Osteoblast (primary cell): ENCODE measurements around the gene RPS28. TPM values are rescaled to one million over a fixed set of nuclear protein-coding genes. Genes with fewer than 3 reads are reported as not detected.
"Not testable (repeated sequence)": the region's sequence is repeated elsewhere in the genome, so short reads cannot be mapped to it uniquely, and the experiment has no call there.

ENCODE experiments used
- DNase-seq: peaks from one replicate; pipeline ENCODE4 v3.0.0; 2011; ENCODE audit warnings: low spot score, mixed read lengths; ENCODE audit not compliant: insufficient read length; ENCODE audit errors: missing footprints
- H2AFZ ChIP-seq: 2 replicates; pipeline ENCODE4 v1.6.0; 2011; ENCODE audit warnings: mild to moderate bottlenecking, low read length
- H3K27ac ChIP-seq: 2 replicates; pipeline ENCODE4 v1.5.1; 2011; ENCODE audit warnings: mild to moderate bottlenecking, low read depth, low read length, moderate library complexity
- H3K27me3 ChIP-seq: 2 replicates; pipeline ENCODE4 v1.6.0; 2012; ENCODE audit warnings: mild to moderate bottlenecking, control low read depth, inconsistent platforms, low read length, moderate library complexity; ENCODE audit not compliant: insufficient read depth
- H3K36me3 ChIP-seq: 2 replicates; pipeline ENCODE4 v1.5.1; 2011; ENCODE audit warnings: mild to moderate bottlenecking, low read length, control low read depth, moderate library complexity; ENCODE audit not compliant: insufficient read depth
- H3K4me1 ChIP-seq: 2 replicates; pipeline ENCODE4 v1.5.1; 2011; ENCODE audit warnings: mild to moderate bottlenecking, low read length, control low read depth, moderate library complexity; ENCODE audit not compliant: insufficient read depth
- H3K4me2 ChIP-seq: 2 replicates; pipeline ENCODE4 v1.6.0; 2011; ENCODE audit warnings: mild to moderate bottlenecking, low read length; ENCODE audit not compliant: insufficient read depth
- H3K4me3 ChIP-seq: fragments of 200-600 bp; sonication (generic); 3 replicates; pipeline ENCODE4 v1.5.1; 2012; ENCODE audit warnings: mild to moderate bottlenecking, low read length, inconsistent platforms; ENCODE audit not compliant: insufficient read depth
- H3K79me2 ChIP-seq: 2 replicates; pipeline ENCODE4 v1.6.0; 2012; ENCODE audit warnings: mild to moderate bottlenecking, low read length, control low read depth, inconsistent platforms; ENCODE audit not compliant: insufficient read depth
- H3K9me3 ChIP-seq: 2 replicates; pipeline ENCODE4 v1.5.1; 2011; ENCODE audit warnings: low read depth, low read length, control low read depth
- H4K20me1 ChIP-seq: 2 replicates; pipeline ENCODE4 v1.6.0; 2012; ENCODE audit warnings: mild to moderate bottlenecking, low read length, control low read depth; ENCODE audit not compliant: insufficient read depth
- total RNA-seq: library from RNA; depleted of rRNA; stranded (reverse); fragments of >200 nt; gene quantifications from 2 replicates; pipeline ENCODE4 v1.2.3, GENCODE V29; 2012
- TF ChIP-seq, protein P1 (sequence below): IDR thresholded peaks from 2 replicates; pipeline ENCODE4 v1.5.1; 2011; ENCODE audit warnings: mild to moderate bottlenecking, low read depth, low read length, moderate library complexity; ENCODE audit errors: extremely low read depth

The RPS28 gene
- total RNA-seq, 1 donor = 177 TPM

GRCh38 chr19:8310342-8311055 lies 10.8 kb upstream of the RPS28 start:
- H3K27me3 ChIP-seq = no peaks in the 10 kb centered on the region
- H3K9me3 ChIP-seq = no peaks in the 10 kb centered on the region
- peaks cover 36% of the 10 kb centered on the region for H3K36me3 ChIP-seq
- H4K20me1 ChIP-seq = no peaks in the 10 kb centered on the region
- TF ChIP-seq, protein P1, sequence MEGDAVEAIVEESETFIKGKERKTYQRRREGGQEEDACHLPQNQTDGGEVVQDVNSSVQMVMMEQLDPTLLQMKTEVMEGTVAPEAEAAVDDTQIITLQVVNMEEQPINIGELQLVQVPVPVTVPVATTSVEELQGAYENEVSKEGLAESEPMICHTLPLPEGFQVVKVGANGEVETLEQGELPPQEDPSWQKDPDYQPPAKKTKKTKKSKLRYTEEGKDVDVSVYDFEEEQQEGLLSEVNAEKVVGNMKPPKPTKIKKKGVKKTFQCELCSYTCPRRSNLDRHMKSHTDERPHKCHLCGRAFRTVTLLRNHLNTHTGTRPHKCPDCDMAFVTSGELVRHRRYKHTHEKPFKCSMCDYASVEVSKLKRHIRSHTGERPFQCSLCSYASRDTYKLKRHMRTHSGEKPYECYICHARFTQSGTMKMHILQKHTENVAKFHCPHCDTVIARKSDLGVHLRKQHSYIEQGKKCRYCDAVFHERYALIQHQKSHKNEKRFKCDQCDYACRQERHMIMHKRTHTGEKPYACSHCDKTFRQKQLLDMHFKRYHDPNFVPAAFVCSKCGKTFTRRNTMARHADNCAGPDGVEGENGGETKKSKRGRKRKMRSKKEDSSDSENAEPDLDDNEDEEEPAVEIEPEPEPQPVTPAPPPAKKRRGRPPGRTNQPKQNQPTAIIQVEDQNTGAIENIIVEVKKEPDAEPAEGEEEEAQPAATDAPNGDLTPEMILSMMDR = no peak
- no peak overlapping the region for H3K4me2 ChIP-seq
- no peak for DNase-seq
- H2AFZ ChIP-seq = no peak overlapping the region
- no peaks in the 10 kb centered on the region for H3K79me2 ChIP-seq
- H3K4me1 ChIP-seq = peaks cover 14% of the 10 kb centered on the region
- no peak overlapping the region for H3K4me3 ChIP-seq
- no peak overlapping the region for H3K27ac ChIP-seq

GRCh38 chr19:8311461-8312260 lies 9.6 kb upstream of the RPS28 start:
- Histone ChIP-seq H3K4me2 (no peak overlapping the region), H3K36me3 (peaks cover 44% of the 10 kb centered on the region), H2AFZ (no peak overlapping the region), H3K79me2 (no peaks in the 10 kb centered on the region), H3K9me3 (no peaks in the 10 kb centered on the region), H3K4me1 (peaks cover 14% of the 10 kb centered on the region), H3K27me3 (no peaks in the 10 kb centered on the region), H3K27ac (no peak overlapping the region), H3K4me3 (no peak overlapping the region), H4K20me1 (no peaks in the 10 kb centered on the region)
- TF ChIP-seq, protein P1 = no peak
- DNase-seq = no peak

DNA sequence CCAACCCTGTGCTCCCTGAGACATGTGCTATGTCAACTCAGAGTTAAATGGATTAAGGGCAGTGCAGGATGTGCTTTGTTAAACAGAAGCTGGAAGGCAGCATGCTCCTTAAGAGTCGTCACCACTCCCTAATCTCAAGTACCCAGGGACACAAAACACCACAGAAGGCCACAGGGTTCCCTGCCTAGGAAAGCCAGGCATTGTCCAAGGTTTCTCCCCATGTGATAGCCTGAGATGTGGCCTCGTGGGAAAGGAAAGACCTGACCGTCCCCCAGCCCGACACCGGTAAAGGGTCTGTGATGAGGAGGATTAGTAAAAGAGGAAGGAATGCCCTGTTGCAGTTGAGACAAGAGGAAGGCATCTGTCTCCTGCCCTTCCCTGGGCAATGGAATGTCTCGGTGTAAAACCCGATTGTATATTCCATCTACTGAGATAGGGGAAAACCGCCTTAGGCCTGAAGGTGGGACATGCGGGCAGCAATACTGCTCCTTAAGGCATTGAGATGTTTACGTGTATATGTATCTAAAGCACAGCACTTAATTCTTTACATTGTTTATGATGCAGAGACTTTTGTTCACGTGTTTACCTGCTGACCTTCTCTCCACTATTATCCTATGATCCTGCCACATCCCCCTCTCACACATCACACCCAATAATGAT lies 6.2 kb upstream of the RPS28 start:
- H3K9me3 ChIP-seq, H4K20me1 ChIP-seq, H3K27me3 ChIP-seq, H3K27ac ChIP-seq, H3K4me3 ChIP-seq, DNase-seq, H3K4me2 ChIP-seq, H2AFZ ChIP-seq, H3K4me1 ChIP-seq: not testable (repeated sequence)
- peaks cover 13% of the 10 kb centered on the region for H3K79me2 ChIP-seq
- H3K36me3 ChIP-seq = peaks cover 47% of the 10 kb centered on the region

DNA sequence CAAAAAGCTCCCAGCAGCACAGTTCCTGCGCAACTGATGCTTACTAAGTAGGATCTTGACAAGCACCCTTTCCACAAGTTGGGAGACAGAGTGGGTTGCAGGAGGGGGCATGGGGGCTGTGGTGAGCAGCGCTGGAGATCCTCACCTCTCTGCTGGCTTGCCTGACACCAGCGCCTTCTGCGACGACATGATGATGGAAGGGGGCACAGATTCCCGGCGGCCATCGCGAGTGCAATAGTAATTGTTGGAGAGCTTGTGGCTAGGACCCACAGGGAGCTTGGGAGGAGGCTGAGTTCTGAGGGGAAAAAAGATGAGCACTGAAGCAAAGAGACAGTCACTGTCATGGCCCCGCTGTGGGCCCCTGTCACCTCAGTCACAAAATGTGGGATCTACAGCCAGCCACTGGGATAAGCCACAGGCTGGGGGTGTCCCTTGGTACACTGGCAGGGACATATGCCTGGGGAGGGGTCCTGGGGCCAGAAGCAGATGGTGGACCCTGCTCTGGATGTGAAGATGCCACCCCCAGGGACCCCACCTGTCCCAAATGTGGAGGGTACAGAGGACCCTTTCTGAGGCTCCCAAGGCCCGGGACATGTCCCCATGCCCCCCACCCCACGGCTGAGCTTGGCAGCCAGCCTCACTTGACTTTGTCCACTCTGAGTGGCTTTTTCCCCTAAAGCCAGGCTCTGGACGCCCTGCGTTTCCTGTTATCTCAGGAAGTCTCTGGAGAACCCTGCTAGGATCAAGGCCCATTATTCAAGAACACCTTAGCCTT lies 4.8 kb upstream of the RPS28 start:
- H3K27me3 ChIP-seq = no peaks in the 10 kb centered on the region
- H3K9me3 ChIP-seq = no peaks in the 10 kb centered on the region
- H4K20me1 ChIP-seq = peaks cover under 1% of the 10 kb centered on the region
- no peak overlapping the region for H3K4me3 ChIP-seq
- peaks cover 26% of the 10 kb centered on the region for H3K79me2 ChIP-seq
- H3K4me2 ChIP-seq = no peak overlapping the region
- no peak overlapping the region for H2AFZ ChIP-seq
- H3K27ac ChIP-seq = no peak overlapping the region
- peaks cover 15% of the 10 kb centered on the region for H3K4me1 ChIP-seq
- TF ChIP-seq, protein P1 = no peak
- peaks cover 36% of the 10 kb centered on the region for H3K36me3 ChIP-seq
- DNase-seq = no peak

DNA sequence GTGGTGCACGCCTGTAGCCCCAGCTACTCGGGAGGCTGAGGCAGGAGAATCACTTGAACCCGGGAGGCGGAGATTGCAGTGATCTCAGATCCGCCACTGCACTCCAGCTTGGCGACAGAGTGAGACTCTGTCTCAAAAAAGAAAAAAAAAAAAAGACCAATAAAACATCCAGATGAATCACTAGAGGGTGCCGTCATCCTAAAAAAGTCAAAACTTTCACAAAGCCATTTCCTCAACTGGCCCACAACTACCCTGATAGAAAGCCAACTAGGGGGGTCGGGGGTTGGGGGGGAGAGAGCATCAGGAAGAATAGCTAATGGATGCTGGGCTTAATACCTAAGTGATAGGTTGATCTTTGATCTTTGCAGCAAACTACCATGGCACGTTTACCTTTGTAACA lies 2.5 kb upstream of the RPS28 start:
- H3K4me3 ChIP-seq, H3K9me3 ChIP-seq, H3K27ac ChIP-seq, H3K4me2 ChIP-seq, H3K27me3 ChIP-seq, H2AFZ ChIP-seq: not testable (repeated sequence)
- Histone ChIP-seq H3K36me3 (peaks cover 43% of the 10 kb centered on the region), H3K4me1 (peaks cover 25% of the 10 kb centered on the region), H4K20me1 (peaks cover 24% of the 10 kb centered on the region), H3K79me2 (peaks cover 43% of the 10 kb centered on the region)
- peak; percentile 80 for DNase-seq
